Measurements from ENCODE around the gene ROR1. TPM values are rescaled to one million over a fixed set of nuclear protein-coding genes. Genes with fewer than 3 reads are reported as not detected.

Gene ROR1
- total and polyA plus RNA-seq, 2 experiments from 2014 or later = 27.6 to 47.8 TPM

DNA sequence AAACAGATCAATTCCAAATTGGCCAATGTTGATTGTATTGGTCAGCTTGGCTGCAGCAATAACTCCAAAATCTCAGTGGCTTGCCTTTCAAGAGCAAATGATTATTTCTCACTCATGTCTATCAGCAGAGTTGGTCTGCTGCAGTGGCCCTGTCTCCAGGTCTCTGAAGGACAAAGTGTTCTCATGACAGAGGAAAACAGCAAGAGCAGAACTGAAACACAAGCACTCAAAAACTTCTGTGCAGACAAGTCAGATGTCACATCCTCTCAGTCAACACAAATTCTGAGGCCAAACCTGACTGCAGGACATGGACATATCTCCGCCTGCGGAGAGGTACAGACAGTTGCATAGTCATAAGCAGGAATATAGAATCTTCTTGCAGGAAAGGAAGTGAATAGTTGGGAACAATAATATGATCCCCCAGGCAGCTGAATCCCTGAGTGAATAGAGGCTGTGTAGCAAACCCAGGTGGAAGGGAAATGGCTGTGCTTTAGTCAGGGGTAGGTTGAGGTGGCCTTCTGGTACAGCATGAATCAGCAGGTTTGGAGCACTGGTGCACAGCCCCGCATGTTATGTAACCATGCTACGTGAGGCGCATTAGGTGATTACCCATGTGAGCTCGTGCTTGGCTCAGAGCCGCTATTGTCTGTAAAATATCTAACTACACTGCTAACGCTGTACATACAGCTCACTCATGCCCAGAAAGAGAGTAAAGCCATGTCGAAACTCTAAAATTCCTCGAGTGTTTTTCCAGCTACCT is 412.5 kb downstream of the ROR1 start:
- no peak for TF ChIP-seq CTCF (IDR thresholded peaks at IDR 0.05; ENCODE audit: low read depth, low read length)
- H3K9me3 ChIP-seq (ENCODE audit: low read depth) = no peaks in the 10 kb centered on the region
- H3K36me3 ChIP-seq = no peaks in the 10 kb centered on the region
- H3K27me3 ChIP-seq = no peaks in the 10 kb centered on the region
- H3K27ac ChIP-seq = peak overlapping the region; percentile 47
- peak in 1 of 2 donors; percentile 49 for DNase-seq (ENCODE audit: low read depth in 1 of 2, low spot score in 1 of 2)
- peaks cover 19% of the 10 kb centered on the region for H3K4me1 ChIP-seq (ENCODE audit: low read depth)
- H3K4me3 ChIP-seq = no peak overlapping the region

GRCh38 chr1:64186898-64187280 is 413.1 kb downstream of the ROR1 start:
- H3K27ac ChIP-seq = no peak overlapping the region
- H3K4me1 ChIP-seq (ENCODE audit: low read depth) = peaks cover 19% of the 10 kb centered on the region
- no peaks in the 10 kb centered on the region for H3K9me3 ChIP-seq (ENCODE audit: low read depth)
- H3K36me3 ChIP-seq = no peaks in the 10 kb centered on the region
- no peaks in the 10 kb centered on the region for H3K27me3 ChIP-seq
- TF ChIP-seq CTCF (IDR thresholded peaks at IDR 0.05; ENCODE audit: low read depth, low read length) = no peak
- H3K4me3 ChIP-seq = no peak overlapping the region
- DNase-seq (ENCODE audit: low read depth in 1 of 2, low spot score in 1 of 2) = no peak

- no peak overlapping the region for H3K4me3 ChIP-seq
- no peak for TF ChIP-seq CTCF (IDR thresholded peaks at IDR 0.05; ENCODE audit: low read depth, low read length)
- no peaks in the 10 kb centered on the region for H3K36me3 ChIP-seq
- no peaks in the 10 kb centered on the region for H3K9me3 ChIP-seq (ENCODE audit: low read depth)
- peaks cover 19% of the 10 kb centered on the region for H3K4me1 ChIP-seq (ENCODE audit: low read depth)
- H3K27me3 ChIP-seq = no peaks in the 10 kb centered on the region
- no peak for DNase-seq (ENCODE audit: low read depth in 1 of 2, low spot score in 1 of 2)
- no peak overlapping the region for H3K27ac ChIP-seq
These were observed 413.8 kb downstream of the ROR1 start for GRCh38 chr1:64187646-64188045.

DNA sequence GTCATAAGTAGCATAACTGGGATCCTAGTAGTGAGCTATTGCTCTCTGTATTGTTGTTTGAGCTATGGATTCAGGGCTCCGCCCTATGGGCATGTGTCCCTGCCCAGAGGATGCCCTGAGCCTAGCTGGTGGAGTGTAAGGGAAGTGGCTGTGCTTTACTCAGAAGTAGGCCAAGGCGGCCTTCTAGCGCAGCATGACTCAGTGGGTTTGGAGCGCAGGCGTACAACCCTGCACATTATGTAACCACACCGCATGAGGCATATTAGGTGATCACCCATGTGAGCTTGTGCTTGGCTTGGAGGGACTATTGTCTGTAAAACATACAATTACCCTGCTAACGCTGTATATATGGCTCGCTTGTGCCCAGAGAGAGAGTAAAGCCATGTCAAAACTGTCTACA is 418.5 kb downstream of the ROR1 start:
- Histone ChIP-seq H3K9me3 (ENCODE audit: low read depth) (no peaks in the 10 kb centered on the region), H3K27ac (no peak overlapping the region), H3K27me3 (no peaks in the 10 kb centered on the region), H3K36me3 (no peaks in the 10 kb centered on the region), H3K4me3 (no peak overlapping the region), H3K4me1 (ENCODE audit: low read depth) (peaks cover 11% of the 10 kb centered on the region)
- TF ChIP-seq CTCF (IDR thresholded peaks at IDR 0.05; ENCODE audit: low read depth, low read length) = no peak
- DNase-seq (ENCODE audit: low read depth in 1 of 2, low spot score in 1 of 2) = no peak

DNA sequence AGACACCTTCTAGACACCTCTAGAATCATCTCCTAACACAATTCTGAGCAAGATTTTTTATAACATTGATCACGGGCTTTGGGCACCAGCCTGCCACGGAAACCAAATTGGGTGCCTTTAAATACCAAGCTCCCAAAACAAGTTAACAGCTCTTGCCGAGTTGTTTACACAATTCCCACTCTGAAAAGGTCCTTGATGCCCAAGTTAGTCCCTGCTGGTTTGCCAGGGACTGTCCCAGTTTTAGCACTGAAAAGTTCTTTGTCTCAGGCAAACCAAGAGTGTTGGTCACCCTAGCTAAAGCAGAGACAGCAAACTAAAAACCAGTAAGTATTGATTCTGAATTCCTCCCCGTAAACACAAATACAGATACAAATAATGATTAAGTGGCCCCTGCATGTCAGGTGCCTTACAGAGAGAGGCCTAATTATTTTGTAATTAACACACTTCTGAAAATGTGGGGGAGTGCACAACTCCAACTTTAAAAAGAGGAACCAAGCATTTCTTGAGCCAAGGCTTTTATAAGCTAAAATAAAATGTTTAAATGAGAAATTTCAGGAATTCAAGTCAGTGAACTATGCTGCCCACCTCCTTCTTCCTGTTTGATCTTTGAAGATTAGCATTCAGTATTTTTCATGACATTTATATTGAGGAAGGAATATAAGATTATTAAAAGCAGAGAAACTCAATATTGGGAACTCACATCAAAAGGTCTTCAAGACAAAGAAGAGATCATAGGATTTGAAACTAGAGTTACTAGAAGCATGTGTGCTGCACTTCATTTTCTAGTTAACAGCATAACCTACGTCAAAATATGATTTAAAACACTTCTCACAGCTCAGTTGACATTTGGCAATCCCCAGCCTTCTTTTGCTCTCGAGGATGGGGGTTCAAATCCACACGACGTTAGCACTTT is 420.6 kb downstream of the ROR1 start:
- H3K4me1 ChIP-seq (ENCODE audit: low read depth) = peaks cover 11% of the 10 kb centered on the region
- H3K9me3 ChIP-seq (ENCODE audit: low read depth) = no peaks in the 10 kb centered on the region
- no peak for TF ChIP-seq CTCF (IDR thresholded peaks at IDR 0.05; ENCODE audit: low read depth, low read length)
- peak overlapping the region; percentile 6 for H3K27ac ChIP-seq
- H3K4me3 ChIP-seq = no peak overlapping the region
- DNase-seq (ENCODE audit: low read depth in 1 of 2, low spot score in 1 of 2) = no peak
- no peaks in the 10 kb centered on the region for H3K27me3 ChIP-seq
- no peaks in the 10 kb centered on the region for H3K36me3 ChIP-seq
